GM21381 (cell line): ENCODE measurements around the gene POU6F2.
"Not testable (repeated sequence)": the region's sequence is repeated elsewhere in the genome, so short reads cannot be mapped to it uniquely, and the experiment has no call there.

Experiments
- ATAC-seq: cut with Tn5 transposase; IDR thresholded peaks from one replicate; pipeline ENCODE4 v1.9.1; 2021; ENCODE audit warnings: mild to moderate bottlenecking, moderate library complexity; ENCODE audit not compliant: unreplicated experiment

The POU6F2 gene

DNA sequence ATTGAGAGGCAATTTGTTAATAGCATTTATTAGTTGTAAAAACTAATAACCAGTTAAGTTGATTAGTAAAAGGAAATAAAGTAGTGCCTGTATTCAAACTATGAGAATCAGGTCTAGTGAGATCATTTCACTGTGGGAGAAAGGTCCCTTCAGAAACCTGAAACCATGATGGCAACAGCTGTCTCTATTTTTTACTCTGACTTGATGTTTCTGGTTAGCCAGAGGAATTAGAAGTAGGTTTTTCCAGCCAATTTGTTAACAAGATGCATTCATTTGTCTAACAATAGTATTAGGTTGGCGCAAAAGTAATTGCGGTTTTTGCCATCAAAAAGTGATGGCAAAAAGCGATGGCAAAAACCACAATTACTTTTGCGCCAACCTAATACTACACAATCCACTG is 316.3 kb downstream of the POU6F2 start:
- ATAC-seq, result no peak

DNA sequence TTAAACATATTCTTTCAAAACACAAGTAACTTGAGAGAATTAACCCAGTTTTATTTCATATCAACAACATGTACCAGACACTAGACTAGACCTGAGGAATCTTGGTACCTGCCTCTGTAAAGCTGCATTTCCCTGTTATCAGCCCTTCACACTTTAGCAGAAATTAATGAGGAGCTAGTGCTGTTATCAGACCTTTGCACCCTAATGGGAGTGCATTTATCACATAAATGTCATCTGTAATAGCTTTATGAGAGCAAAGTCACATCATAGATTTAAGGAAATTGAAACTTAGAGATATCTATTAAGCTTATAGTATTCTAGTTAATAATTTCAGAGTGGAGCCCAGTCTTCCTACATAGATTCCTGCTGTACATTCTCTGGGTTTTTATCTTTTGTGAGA is 318.1 kb downstream of the POU6F2 start:
- no peak for ATAC-seq

DNA sequence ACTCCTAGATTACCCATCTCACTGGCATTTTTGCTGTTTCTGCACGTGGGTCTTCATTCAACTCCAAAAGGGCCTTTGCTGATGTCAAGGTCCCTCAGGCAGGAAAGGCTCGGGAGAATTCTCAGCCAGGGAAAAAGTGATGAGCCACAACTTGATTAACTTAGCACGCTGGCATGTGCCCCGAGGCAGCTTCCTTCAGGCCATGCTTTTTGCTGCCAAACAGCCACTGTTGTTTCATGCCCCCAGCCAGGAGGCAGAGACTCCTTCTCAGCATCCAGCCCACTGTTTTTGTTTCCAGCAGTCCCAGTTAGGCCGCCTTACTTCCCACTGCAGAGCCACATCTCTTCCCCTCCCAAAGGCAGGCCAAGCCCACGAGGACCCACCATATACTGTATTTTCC is 322.0 kb downstream of the POU6F2 start:
- no peak for ATAC-seq

DNA sequence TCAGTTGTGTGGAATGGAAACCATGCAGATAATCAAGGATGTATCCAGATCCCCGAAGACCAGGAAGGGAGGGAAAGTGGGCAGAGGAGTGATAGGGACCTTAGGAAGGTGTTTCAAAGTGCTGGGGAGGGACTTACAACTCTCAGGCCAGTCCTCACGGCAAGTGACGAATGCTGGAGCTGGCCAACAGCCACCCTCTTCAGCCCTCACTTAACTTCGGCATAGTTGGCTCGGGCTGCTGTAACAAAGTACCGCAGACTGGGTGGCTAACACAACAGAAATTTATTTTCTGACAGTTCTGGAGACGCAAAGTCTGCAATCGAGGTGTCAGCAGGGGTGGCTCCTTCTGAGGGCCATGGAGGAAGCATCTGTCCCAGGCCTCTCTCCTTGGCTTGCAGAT is 322.6 kb downstream of the POU6F2 start:
- ATAC-seq, result no peak

DNA sequence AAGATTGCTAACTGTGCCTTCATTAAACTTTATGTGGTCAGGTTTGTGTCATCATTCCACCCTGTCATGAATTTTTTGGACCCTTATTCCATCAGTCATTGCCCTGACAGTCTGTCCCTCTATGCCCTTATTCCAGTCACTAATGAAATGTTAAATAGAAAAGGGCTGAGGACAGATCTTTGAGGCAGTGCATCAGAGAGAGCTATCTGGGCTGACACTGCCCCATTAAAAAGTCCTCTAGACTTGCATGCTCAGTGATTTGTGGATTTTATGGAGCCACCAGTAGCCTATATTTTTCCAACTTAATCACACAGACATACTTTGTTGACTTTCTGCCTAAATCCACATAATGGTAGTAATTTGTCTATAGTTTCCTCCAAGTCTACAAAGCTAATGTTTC is 323.8 kb downstream of the POU6F2 start:
- no peak for ATAC-seq

DNA sequence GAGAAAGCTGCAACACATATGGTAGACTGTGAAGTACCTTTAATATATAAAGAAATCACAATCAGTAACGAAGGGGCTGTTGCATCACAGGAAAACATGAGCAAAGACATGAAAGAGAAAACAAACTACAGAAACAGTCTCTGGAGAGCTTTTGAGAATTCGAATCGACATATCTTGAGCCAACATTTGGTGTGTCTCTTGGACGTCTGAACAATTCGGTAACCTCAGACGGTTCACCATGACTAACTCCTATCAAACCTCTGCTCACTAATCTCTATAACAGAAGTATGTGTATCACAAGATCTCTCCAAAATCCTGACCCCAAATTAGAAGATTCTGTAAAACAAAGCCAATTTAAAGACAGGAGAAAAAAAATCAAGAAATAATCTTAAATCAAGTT is 326.5 kb downstream of the POU6F2 start:
- no peak for ATAC-seq

DNA sequence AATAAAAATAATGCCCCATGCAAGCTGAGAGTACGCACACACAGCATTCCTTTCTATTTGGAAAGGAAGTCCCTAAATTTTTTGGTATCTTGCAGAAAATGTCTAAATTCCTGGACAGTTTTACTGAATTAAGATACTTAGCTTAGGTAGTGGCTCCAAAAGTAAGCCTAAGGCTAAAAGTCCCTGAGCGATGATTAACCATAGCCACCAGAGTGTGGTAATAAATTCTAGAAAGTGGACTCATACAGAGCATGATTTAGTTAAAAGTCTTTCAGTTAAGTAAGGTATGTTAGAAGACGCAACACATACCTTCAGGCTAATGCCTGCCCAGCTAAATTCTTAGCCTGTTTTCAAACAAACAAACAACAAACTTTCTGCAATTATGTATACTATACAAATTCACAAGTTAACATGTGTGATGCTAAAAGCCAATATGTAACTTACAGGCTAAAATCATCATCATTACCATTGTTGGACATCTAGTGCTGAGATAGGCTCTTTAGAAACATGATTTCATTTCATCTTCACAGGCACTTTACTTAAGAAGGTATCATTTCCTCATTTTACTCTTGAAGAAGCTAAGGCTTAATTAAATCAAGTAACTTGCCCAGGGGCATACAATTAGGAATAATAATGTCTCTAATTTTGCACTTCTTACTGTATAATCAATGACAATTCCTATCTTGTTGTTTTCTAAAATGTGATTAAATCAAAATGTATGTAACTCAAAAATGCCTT is 327.1 kb downstream of the POU6F2 start:
- no peak for ATAC-seq

DNA sequence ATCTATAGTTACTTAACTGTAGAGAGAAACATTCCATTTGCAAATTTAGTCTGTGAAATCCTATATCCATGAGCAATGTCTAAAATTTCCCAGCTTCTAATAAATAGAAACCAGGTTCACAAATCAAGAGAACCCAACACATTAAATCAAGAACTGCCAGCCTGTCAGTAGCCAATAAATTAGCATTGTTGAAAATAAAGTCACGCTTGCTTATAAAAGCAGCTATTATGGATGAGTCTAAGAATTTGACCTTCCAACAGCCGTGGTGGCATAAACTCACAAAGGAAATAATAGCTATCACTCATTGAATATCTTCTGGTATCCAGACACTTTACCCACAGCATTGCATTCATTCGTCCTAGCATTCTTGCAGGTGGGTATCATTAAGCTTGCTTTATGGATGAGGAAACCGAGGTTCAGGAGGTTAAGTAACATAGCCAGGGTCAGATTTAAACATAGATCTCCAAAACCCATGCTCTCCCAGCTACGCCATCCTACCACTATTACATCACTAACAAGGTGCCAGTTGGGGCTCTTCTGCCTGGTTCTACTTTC is 328.4 kb downstream of the POU6F2 start:
- ATAC-seq, result no peak

DNA sequence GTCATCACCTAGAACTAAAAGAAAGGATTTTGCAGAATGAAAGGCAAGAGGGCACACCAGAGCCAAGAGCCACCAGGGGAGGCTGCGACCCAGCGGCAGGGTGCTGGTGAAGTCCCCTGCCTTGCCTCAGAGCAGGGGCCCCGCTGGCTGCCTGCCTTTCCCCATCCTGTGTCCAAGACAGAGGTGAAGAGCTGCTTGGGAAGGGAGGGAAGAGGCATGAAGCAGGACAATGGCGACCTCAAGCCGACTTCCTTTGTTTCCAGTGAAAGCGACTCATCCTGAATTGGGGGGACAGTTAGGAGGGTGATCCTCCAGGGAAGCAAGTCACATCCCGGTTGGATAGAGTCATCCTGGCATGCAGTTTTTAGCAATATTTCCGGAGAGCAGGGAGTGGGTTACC is 333.0 kb downstream of the POU6F2 start:
- no peak for ATAC-seq

DNA sequence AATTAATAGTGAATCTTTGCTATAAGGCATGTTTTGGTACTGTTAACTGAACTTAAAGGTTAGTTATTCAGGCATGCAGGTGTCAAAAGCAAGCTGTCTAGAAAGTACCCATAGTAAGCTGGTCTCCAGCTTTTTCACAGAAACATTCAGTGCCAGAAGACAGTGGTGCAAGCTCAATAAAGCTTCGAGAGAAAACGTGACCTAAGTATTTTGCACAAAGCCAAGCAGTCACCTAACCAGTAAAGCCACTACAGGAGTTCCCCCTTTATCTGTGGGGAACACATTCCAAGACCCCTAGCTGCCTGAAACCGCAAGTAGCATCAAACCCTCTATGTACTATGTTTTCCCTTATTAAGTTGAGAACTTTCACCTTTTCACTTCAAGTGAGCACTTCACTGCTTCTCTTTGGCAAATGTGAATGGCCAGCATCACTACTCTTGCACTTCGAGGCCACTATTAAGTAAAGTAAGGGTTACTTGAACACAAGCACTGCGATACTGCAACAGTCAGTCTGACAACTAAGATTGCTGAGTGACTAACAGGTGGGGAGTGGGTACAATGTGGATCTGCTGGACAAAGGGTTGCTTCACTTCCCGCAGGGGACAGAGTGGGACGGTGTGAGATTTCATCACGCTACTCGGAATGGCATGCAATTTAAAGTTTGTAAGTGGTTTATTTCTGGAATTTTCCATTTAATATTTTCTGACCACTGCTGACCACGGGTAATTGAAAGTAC is 334.7 kb downstream of the POU6F2 start:
- ATAC-seq, result no peak

DNA sequence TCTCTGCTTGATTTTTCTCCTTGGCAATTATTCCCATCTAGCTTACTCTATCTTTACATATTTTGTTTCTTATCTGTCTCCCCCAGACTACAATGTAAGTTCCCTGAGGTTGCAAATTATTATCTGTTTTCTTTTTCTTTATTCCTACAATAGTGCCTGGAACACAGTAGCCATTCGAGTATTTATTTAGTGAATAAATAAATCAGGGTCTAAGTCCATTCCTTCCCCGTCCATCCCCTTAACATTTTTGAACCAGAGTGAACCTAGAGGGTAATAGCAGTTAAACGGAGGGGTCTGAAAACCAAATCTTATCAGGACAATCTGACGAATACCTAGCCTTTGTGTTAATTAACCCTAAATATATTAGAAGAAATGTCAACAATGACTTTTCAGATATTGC is 335.7 kb downstream of the POU6F2 start:
- ATAC-seq, result no peak

DNA sequence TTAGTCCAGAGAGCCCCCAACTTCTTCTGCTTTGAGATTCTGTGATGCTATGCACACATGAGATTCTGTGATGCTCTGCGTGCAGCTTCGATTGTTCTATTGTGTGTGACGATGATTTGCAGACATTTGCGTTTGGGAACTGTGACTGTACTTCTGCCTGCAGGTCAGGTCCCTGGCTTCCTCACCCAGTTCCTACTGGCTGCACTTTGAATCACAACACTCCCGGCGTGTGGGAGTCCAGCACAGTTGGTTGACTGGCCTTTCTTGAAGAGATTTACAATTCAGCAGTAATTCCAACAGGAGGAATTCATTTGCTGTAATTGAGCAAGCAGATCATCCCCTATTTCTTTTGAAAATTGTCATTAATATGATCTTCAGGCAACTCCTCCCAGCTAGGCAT is 336.3 kb downstream of the POU6F2 start:
- no peak for ATAC-seq

DNA sequence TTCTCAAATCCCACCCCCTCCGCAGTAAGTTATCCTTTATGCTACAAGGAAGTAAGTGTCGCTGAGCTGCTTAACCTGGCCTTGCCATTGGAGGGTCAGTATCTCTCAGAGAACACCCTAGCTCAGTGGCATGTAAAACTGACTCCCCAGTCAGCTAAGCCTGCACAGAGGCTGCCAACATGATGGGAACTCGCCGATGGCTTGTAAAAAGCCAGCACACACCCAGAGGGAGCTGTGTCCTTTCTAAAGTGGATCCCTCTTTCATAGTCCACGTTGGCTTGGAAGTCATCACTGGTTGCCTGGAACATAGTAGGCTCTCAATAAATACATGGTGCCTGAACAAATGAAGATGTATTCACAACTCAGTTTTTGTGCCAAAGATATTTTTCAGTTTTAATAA is 339.4 kb downstream of the POU6F2 start:
- no peak for ATAC-seq

DNA sequence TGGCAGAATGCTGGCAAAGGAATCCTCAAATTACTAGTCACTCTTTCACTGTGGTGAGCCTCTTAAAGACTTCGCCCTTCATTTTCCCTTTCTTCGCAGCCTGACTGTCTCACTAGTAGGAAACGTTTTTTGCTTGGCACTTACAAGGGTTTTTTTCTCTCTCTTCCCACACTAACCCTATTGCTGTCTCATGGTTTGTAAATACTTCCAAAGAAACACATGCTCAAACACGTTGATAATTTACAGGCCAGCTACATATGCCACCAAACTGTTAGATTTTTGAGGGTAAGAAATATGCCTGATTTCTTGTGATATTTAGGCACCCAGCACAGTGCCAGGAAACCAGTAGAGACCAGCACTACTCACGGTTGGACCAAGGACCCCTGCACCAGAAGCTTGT is 340.2 kb downstream of the POU6F2 start:
- ATAC-seq, result no peak

DNA sequence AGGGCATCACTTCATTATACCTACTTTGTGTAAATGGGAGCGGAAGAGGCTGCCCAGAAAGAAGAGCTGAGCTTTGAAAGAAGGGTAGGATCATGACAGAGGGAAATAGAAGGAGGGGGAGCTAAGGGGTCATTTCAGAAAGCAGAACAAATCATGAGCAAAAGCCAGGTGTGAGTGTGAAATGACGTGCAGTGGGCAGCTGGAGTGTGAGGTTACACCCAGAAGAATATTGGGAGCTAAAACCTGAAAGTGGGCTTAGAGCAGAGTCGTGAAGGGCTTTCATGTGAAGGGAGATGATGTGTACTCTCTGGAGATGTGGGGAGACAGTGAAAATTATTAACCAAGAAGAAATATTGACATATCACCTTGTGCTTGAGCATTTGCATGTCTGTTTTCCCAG is 343.5 kb downstream of the POU6F2 start:
- no peak for ATAC-seq

DNA sequence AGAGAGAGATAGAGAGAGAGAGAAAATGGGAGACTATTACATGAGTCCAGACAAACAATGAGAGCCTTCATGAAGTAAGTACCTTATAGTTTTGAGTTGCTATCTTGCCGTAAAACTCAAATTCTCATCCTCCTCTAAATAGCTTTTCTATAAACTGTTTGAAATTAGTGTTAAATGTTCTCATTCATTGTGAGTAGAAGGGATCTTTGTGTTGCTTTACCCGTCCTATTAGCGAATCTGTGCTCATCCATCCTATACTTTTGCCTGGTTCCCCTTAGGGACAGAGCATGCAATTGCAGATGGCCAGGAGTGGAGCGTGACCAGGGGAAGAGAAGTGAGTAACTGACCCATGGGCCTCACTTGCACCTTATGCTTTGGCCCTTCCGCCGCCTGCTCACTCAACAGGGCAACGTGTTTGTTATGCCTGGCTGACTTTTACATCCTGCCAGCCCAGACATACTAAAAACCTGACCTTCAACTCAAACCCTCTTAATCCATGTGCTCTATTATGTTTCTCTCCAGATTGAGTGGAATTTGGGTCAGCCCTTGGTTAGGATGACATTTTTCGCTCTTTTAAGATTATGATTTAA is 344.3 kb downstream of the POU6F2 start:
- no peak for ATAC-seq

DNA sequence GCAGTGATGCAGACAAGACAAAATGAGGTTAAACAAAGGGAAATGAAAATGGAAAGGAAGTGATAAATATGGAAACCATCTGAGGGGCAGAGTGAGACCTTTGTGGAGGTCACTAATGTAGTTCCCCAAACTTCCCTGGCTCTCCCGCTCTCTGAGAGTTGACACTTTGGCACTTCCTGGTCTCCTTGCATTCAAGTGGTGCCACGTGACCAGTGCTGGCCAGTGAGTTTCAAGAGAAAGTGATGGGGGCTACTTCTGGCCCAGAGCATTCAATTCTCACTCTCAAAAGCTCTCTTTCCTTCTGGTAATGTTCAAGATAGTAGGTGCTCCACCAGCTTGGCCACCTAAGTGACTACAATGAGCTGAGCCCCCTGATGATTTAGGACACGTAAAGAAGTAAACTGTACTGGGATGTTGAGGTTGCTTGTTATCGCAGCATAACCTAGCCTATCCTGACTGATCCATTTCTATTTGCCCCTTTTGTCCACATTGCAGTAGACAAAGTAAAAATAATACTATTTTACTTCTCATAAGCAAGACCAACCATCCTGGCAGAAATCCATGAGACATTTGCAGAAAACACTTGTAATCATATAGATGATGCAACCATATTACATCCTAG is 346.5 kb downstream of the POU6F2 start:
- ATAC-seq, result no peak

DNA sequence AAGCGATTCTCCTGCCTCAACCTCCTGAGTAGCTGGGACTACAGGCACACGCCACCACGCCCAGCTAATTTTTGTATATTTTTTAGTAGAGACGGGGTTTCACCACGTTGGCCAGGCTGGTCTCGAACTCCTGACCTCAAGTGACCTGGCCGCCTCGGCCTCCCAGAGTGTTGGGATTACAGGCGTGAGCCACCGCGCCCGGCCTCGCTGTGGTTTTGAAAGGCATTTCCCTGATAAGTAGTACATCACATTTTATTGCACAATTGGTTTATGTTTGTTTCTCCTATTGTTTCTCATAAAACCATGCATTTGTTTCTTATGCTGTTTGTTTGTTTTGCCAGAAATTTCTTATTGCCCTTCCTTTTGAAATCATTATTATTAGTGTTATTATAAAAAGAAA is 353.9 kb downstream of the POU6F2 start:
- ATAC-seq, result not testable (repeated sequence)

DNA sequence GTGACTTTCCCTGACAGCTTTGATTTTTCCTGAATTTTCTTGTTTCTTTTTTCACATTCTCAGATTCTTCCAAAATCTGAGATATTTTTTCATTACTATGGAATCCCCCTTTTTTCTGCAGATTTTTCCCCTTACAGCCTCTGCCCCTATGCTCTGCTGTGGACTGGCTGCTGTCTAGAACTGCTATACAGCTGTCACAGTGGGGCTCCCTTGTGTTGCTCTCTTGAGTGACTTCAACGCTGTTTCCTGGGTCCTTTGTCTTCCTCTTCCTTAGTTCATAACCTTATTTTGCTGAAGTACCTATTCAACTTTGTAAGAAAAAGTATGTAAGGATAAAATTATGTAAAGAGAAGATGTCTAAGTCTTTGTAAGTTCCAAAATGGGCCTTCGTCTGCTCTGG is 354.4 kb downstream of the POU6F2 start:
- ATAC-seq, result no peak

DNA sequence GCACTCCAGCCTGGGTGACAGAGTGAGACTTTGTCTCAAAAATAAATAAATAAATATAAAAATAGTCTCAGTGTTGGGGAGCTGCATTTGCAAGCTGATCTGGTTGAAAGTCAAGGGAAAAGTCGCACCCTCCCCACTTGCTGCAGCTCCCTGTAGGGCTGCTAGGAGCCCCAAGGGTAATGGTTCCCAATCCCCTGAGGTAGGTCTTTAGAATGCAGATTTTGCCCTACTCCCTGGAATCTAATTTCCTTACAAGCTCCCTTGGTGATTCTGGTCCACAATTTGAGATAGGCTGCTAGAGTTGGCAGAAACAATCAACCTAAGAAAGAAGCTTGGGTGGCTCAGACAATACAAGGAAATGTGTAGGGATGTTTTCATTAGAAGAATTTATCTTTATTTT is 356.0 kb downstream of the POU6F2 start:
- no peak for ATAC-seq

DNA sequence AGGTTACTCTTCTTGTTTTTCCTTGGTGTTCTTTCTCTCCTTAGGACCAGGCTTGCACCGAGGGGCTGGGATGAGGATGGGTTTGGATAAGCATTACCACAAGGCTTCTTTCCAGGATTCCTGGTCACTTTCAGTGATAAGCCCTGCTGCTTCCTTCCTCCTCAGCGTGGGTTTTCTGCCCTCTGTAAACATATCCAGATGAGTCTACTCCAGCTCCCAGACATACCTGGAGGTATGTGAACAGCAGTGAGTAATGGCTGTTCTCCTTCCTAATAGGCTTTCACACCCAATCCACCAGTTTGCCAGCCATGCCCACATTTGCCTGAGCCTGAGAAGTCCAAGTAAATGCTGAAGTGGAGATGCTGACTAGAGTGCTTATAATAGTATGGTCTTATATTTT is 358.7 kb downstream of the POU6F2 start:
- ATAC-seq, result no peak

DNA sequence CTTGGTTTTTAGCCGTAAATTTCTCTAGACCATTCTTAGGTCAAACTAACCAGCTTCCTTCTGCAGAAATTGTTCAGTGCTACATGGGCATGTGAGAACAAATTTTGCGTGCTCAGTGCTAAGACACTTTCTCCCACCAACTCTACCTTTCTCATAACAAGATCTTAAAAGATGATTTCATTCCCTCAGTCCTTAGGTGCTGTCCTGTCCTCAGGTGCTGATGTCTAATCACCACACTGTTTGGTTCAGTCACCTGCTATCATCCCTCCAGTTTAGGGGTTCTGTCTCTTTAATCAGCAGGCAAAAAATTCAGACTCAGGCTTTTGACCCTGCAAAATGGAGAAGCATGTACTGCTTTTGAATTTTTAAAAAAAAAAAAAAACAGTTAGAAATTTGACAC is 361.0 kb downstream of the POU6F2 start:
- ATAC-seq, result no peak
